ENCODE measurements around the gene TMEM131.

GRCh38 chr2:97717613-97717995 lies 278.1 kb downstream of the TMEM131 start:
- TF ChIP-seq CTCF (IDR thresholded peaks at IDR 0.05) = no peak
- TF ChIP-seq POLR2A (IDR thresholded peaks at IDR 0.05) = no peak
